IMR-90 (cell line): ENCODE results near the gene SLC39A11. TPM values are rescaled to one million over a fixed set of nuclear protein-coding genes. Genes with fewer than 3 reads are reported as not detected.

Experiments
- ATAC-seq: fragments of 200-7000 bp; cut with Tn5 transposase; 2 replicates; pipeline ENCODE4 v1.9.1; 2020; ENCODE audit warnings: low read depth, mild to moderate bottlenecking, moderate library complexity
- BruUV-seq: library from RNA; stranded (reverse); fragments of 400-500 nt; replicated peaks from 2 replicates; lab custom pipeline; 2021; lab: Mats Ljungman, UMichigan
- CTCF ChIA-PET: fragments of 300-600 bp; formaldehyde crosslinking; extraction: SDS; loops from one replicate; lab custom pipeline; 2021; ENCODE audit warnings: antibody characterized with exemption; lab: Yijun Ruan, JAX
- POLR2A ChIA-PET: fragments of 300-600 bp; sonication (Branson Sonifier 250); formaldehyde crosslinking; loops from one replicate; lab custom pipeline; 2022; ENCODE audit warnings: antibody characterized with exemption; ENCODE audit not compliant: unreplicated experiment; lab: Charles Lee
- DNase-seq: peaks from one replicate; pipeline ENCODE4 v3.0.0; 2013
- H2AFZ ChIP-seq: replicated peaks from 2 replicates; pipeline ENCODE3; 2013; ENCODE audit warnings: low read length, mild to moderate bottlenecking; ENCODE audit not compliant: poor library complexity
- H2AK5ac ChIP-seq: 2 replicates; pipeline ENCODE4 v1.6.1; 2013; ENCODE audit warnings: low read depth, low read length, inconsistent platforms
- H2AK9ac ChIP-seq: replicated peaks from 2 replicates; pipeline ENCODE3; 2013; ENCODE audit warnings: mild to moderate bottlenecking, low read depth, low read length, moderate library complexity; ENCODE audit not compliant: poor library complexity
- H2BK120ac ChIP-seq: 2 replicates; pipeline ENCODE4 v1.6.1; 2013; ENCODE audit warnings: low read depth, low read length, inconsistent platforms
- H2BK15ac ChIP-seq: 3 replicates; pipeline ENCODE4 v1.6.1; 2013; ENCODE audit warnings: low read depth, low read length, inconsistent platforms
- H2BK20ac ChIP-seq: 2 replicates; pipeline ENCODE4 v1.6.1; 2013; ENCODE audit warnings: low read depth, mild to moderate bottlenecking, inconsistent platforms, low read length, moderate library complexity
- H2BK5ac ChIP-seq: 2 replicates; pipeline ENCODE4 v1.6.1; 2013; ENCODE audit warnings: mild to moderate bottlenecking, low read depth, low read length, inconsistent platforms; ENCODE audit not compliant: poor library complexity, severe bottlenecking
- H3K14ac ChIP-seq: replicated peaks from 2 replicates; pipeline ENCODE4 v1.6.1; 2013; ENCODE audit warnings: low read depth, low read length, inconsistent platforms
- H3K18ac ChIP-seq: 2 replicates; pipeline ENCODE4 v1.6.1; 2013; ENCODE audit warnings: low read depth, low read length, control low read depth
- H3K23ac ChIP-seq: 2 replicates; pipeline ENCODE4 v1.6.1; 2013; ENCODE audit warnings: low read depth, low read length, inconsistent platforms
- H3K27ac ChIP-seq: 2 replicates; pipeline ENCODE4 v1.5.1; 2013; ENCODE audit warnings: mild to moderate bottlenecking, control low read depth, low read length; ENCODE audit not compliant: insufficient read depth
- H3K27me3 ChIP-seq: 2 replicates; pipeline ENCODE4 v1.6.1; 2013; ENCODE audit warnings: low read length; ENCODE audit not compliant: control insufficient read depth, insufficient read depth
- H3K36me3 ChIP-seq: 2 replicates; pipeline ENCODE4 v1.6.1; 2013; ENCODE audit warnings: low read length, mixed read lengths; ENCODE audit not compliant: control insufficient read depth, insufficient read depth
- H3K4ac ChIP-seq: 2 replicates; pipeline ENCODE4 v1.6.1; 2013; ENCODE audit warnings: low read depth, low read length, inconsistent platforms
- H3K4me1 ChIP-seq: 2 replicates; pipeline ENCODE4 v1.6.1; 2013; ENCODE audit warnings: low read length, mixed read lengths; ENCODE audit not compliant: control insufficient read depth, insufficient read depth
- H3K4me2 ChIP-seq: 2 replicates; pipeline ENCODE4 v1.6.1; 2013; ENCODE audit warnings: low read depth, mild to moderate bottlenecking, control low read depth, low read length, moderate library complexity
- H3K4me3 ChIP-seq: 2 replicates; pipeline ENCODE4 v1.5.1; 2013; ENCODE audit warnings: low read depth, mild to moderate bottlenecking, control low read depth, low read length, moderate library complexity; ENCODE audit not compliant: insufficient read depth
- H3K56ac ChIP-seq: 2 replicates; pipeline ENCODE4 v1.6.1; 2013; ENCODE audit warnings: low read length, inconsistent platforms; ENCODE audit not compliant: insufficient read depth; ENCODE audit errors: extremely low read depth
- H3K79me1 ChIP-seq, 2 experiments: 2 replicates each; pipeline ENCODE4 v1.6.1; 2013; ENCODE audit warnings: low read length in 2 of 2, inconsistent platforms in 1 of 2, low read depth in 1 of 2
- H3K9ac ChIP-seq: 2 replicates; pipeline ENCODE4 v1.6.1; 2013; ENCODE audit warnings: low read depth, low read length, control low read depth
- H3K9me1 ChIP-seq: 2 replicates; pipeline ENCODE4 v1.6.1; 2013; ENCODE audit warnings: low read length, inconsistent platforms; ENCODE audit not compliant: insufficient read depth
- H3K9me3 ChIP-seq: 2 replicates; pipeline ENCODE4 v1.6.1; 2013; ENCODE audit warnings: low read length; ENCODE audit not compliant: control insufficient read depth, insufficient read depth
- H4K20me1 ChIP-seq: 2 replicates; pipeline ENCODE4 v1.6.1; 2013; ENCODE audit warnings: low read length, inconsistent platforms; ENCODE audit not compliant: insufficient read depth
- H4K5ac ChIP-seq: 2 replicates; pipeline ENCODE4 v1.6.1; 2013; ENCODE audit warnings: mild to moderate bottlenecking, low read depth, low read length, control low read depth
- H4K8ac ChIP-seq, 2 experiments: 2 replicates each; pipeline ENCODE4 v1.6.1; 2013; ENCODE audit warnings: low read depth in 2 of 2, low read length in 2 of 2, control low read depth in 1 of 2, inconsistent platforms in 1 of 2
- H4K91ac ChIP-seq: 2 replicates; pipeline ENCODE4 v1.6.1; 2013; ENCODE audit warnings: low read depth, low read length, inconsistent platforms; ENCODE audit not compliant: insufficient read depth
- BHLHE40 ChIP-seq: fragments of 150-350 bp; IDR thresholded peaks from 2 replicates; pipeline ENCODE4 v1.6.1; 2016; ENCODE audit warnings: mild to moderate bottlenecking, low read depth, low read length
- CEBPB ChIP-seq: IDR thresholded peaks from 2 replicates; pipeline ENCODE4 v1.6.1; 2012; ENCODE audit warnings: low read depth, low read length, improper control_type of control experiment
- CTCF ChIP-seq: conservative IDR thresholded peaks from 2 replicates; pipeline ENCODE4 v1.5.1; 2012; ENCODE audit warnings: mild to moderate bottlenecking, low read depth, low read length, improper control_type of control experiment
- ELK1 ChIP-seq: fragments of 150-350 bp; IDR thresholded peaks from 2 replicates; pipeline ENCODE4 v1.6.1; 2016; ENCODE audit warnings: low read depth, mild to moderate bottlenecking, low read length, moderate library complexity, borderline replicate concordance
- FOS ChIP-seq: fragments of 150-350 bp; IDR thresholded peaks from 2 replicates; pipeline ENCODE4 v1.6.1; 2016; ENCODE audit warnings: low read depth, low read length
- MAFK ChIP-seq: IDR thresholded peaks from 2 replicates; pipeline ENCODE4 v1.6.1; 2012; ENCODE audit warnings: low read depth, low read length, improper control_type of control experiment
- MAZ ChIP-seq: IDR thresholded peaks from 2 replicates; pipeline ENCODE4 v1.6.1; 2012; ENCODE audit warnings: low read depth, mild to moderate bottlenecking, low read length, improper control_type of control experiment, moderate library complexity, borderline replicate concordance
- MXI1 ChIP-seq: IDR thresholded peaks from 2 replicates; pipeline ENCODE4 v1.6.1; 2012; ENCODE audit warnings: low read depth, mild to moderate bottlenecking, low read length, moderate library complexity, borderline replicate concordance
- NFE2L2 ChIP-seq: fragments of 150-350 bp; IDR thresholded peaks from 2 replicates; pipeline ENCODE4 v1.6.1; 2016; ENCODE audit warnings: low read depth, mild to moderate bottlenecking, low read length
- POLR2A ChIP-seq: IDR thresholded peaks from 2 replicates; pipeline ENCODE4 v1.6.1; 2012; ENCODE audit warnings: mild to moderate bottlenecking, low read depth, low read length
- RAD21 ChIP-seq: IDR thresholded peaks from 2 replicates; pipeline ENCODE4 v1.6.1; 2012; ENCODE audit warnings: low read length, improper control_type of control experiment
- RCOR1 ChIP-seq: IDR thresholded peaks from 2 replicates; pipeline ENCODE4 v1.6.1; 2012; ENCODE audit warnings: mild to moderate bottlenecking, low read length, improper control_type of control experiment; ENCODE audit not compliant: insufficient replicate concordance
- RFX5 ChIP-seq: IDR thresholded peaks from 2 replicates; pipeline ENCODE4 v1.8.0; 2012; ENCODE audit warnings: low read depth, mild to moderate bottlenecking, low read length, moderate library complexity
- SMC3 ChIP-seq: fragments of 150-350 bp; IDR thresholded peaks from 2 replicates; pipeline ENCODE4 v1.6.1; 2016; ENCODE audit warnings: low read depth, mild to moderate bottlenecking, antibody characterized with exemption, low read length, moderate library complexity
- USF2 ChIP-seq: fragments of 150-350 bp; IDR thresholded peaks from 2 replicates; pipeline ENCODE4 v1.6.1; 2017; ENCODE audit warnings: mild to moderate bottlenecking, antibody characterized with exemption, low read length, low read depth
- WGBS, 2 experiments: methylation state at CpG; one replicate each; pipeline versions ENCODE4 v1.1.5 to v1.1.7; 2013; ENCODE audit warnings: missing lambda C conversion rate in 2 of 2; ENCODE audit not compliant: insufficient read length in 1 of 2; ENCODE audit errors: extremely low coverage in 2 of 2; 5-methylcytosine and 5-hydroxymethylcytosine counted together
- dilution Hi-C: fragments of 300-500 bp; cut with HindIII; formaldehyde crosslinking; loops from one replicate; pipeline ENCODE4 v1.14.3; 2018; ENCODE audit warnings: low sequenced_read_pairs; ENCODE audit not compliant: unreplicated experiment
- in situ Hi-C: fragments of 300-500 bp; cut with MboI; formaldehyde crosslinking; loops from 3 replicates; pipeline ENCODE4 v1.14.3; 2019; ENCODE audit warnings: low sequenced_read_pairs, inconsistent platforms, mixed read lengths
- intact Hi-C: fragments of 100-400 bp; cut with micrococcal nuclease; formaldehyde crosslinking; loops from 2 replicates; pipeline ENCODE4 v1.10.0; 2022
- polyA plus RNA-seq, 3 experiments: library from polyadenylated mRNA; depleted of rRNA; stranded (reverse); fragments of >200 nt; gene quantifications; 2 replicates each; pipeline ENCODE4 v1.2.3, GENCODE V29; 2012; ENCODE audit warnings: low replicate concordance in 1 of 3
- total RNA-seq: library from RNA; depleted of rRNA; stranded (reverse); fragments of >200 nt; gene quantifications from 2 replicates; pipeline ENCODE4 v1.2.3, GENCODE V29; 2012

The SLC39A11 gene
- total and polyA plus RNA-seq, 2 of the 4 experiments (the other 2 are of a cell fraction) = 8.8 to 14.3 TPM

- in situ Hi-C loops = no loop called here
- BruUV-seq = no TSS peak
These were observed 140.3 kb downstream of the SLC39A11 start for GRCh38 chr17:72952220-72952619.

More at GRCh38 chr17:72952220-72952619, 140.3 kb downstream of the SLC39A11 start:
- Histone ChIP-seq H4K5ac (no peak overlapping the region), H3K9me1 (peaks cover 3% of the 10 kb centered on the region; the same call in 1 of the 2 replicates), H3K14ac (no peak overlapping the region), H3K36me3 (no peaks in the 10 kb centered on the region), H3K27me3 (no peaks in the 10 kb centered on the region), H3K9me3 (no peaks in the 10 kb centered on the region), H2BK20ac (no peak overlapping the region), H3K4me1 (no peaks in the 10 kb centered on the region), H4K8ac (no peak overlapping the region), H3K79me1 (peaks cover 0 to 5% of the 10 kb centered on the region in 2 experiments; a peak in 2 of 4 replicates), H3K4me3 (no peak overlapping the region), H3K4me2 (no peak overlapping the region), H2BK5ac (no peak overlapping the region), H2AK5ac (no peak overlapping the region), H3K27ac (no peak overlapping the region), H2AFZ (no peak overlapping the region), H4K20me1 (no peaks in the 10 kb centered on the region), H3K9ac (no peak overlapping the region), H3K23ac (no peak overlapping the region), H3K56ac (no peak overlapping the region), H2BK15ac (no peak overlapping the region), H2BK120ac (no peak overlapping the region), H2AK9ac (no peak overlapping the region), H3K4ac (no peak overlapping the region), H3K18ac (no peak overlapping the region), H4K91ac (no peak overlapping the region)
- dilution Hi-C loops = no loop called here
- DNase-seq (no peak), ATAC-seq (peak; percentile 17; the same call in 1 of the 2 replicates)
- CTCF ChIA-PET = no interaction called here
- POLR2A ChIA-PET = no interaction called here
- intact Hi-C loops = loop anchor here (5.0 kb wide), 1 partner anchor 1285 kb away; no protein-coding TSS in a partner anchor
- 83% methylated on average over 3 of the region's 5 CpGs; no CpG with 5 or more reads in 1 of the 2 experiments for WGBS, 2 experiments
- TF ChIP-seq USF2 (no peak), BHLHE40 (no peak), MAFK (no peak), RCOR1 (no peak), NFE2L2 (no peak), CEBPB (no peak), RFX5 (no peak), ELK1 (no peak), RAD21 (no peak), SMC3 (no peak), POLR2A (no peak), FOS (no peak), MAZ (no peak), MXI1 (no peak), CTCF (no peak)
